ENCODE data around the gene PRAMEF33. TPM values are rescaled to one million over a fixed set of nuclear protein-coding genes. Genes with fewer than 3 reads are reported as not detected.
"Not testable (repeated sequence)": the region's sequence is repeated elsewhere in the genome, so short reads cannot be mapped to it uniquely, and the experiment has no call there.

The PRAMEF33 gene, protein sequence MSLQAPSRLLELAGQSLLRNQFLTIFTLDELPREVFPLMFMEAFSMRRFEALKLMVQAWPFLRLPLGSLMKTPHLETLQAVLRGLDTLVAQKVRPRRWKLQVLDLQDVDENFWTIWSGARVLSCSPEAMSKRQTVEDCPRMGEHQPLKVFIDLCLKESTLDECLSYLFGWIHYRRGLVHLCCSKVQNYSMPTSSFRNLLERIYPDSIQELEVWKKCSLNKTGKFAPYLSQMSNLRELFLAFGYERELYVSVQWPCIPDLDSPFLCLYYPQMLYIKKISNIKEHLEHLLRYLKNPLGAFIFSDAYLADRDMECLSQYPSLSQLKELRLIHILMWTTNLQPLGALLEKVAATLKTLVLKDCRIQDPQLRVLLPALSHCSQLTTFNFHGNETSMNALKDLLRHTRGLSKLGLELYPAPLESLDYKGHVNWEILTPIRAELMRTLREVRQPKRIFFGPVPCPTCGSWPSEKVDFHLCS
- polyA plus RNA-seq (2013) = not detected in 2 replicates

DNA sequence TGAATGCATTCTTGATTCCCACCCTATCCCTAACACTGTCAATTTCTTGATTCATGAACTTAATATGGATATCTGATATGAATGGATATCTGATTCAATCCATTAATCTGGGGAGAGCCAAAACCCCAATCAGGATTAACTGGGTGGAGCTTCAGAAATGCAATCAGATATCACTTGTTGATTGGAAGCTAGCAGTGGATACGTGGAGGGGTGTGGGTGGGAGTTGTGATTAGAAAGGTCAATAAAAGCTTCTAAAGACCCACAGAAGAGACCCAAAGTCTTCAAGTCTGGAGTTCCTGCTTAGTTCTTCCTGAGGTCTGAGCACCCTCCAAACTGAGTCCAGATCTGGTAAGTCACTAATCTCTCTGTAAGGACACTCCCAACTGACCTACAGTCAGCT lies at the start of gene PRAMEF33:
Gene PRAMEF33 (plus strand): TSS at position 301 of the 400 bp plus-strand sequence. CDS start 2,416 bp downstream, outside the sequence.
- not testable (repeated sequence) for H3K27me3 ChIP-seq (ENCODE audit: insufficient read depth, low read length); H3K79me2 ChIP-seq (ENCODE audit: control insufficient read depth, insufficient read depth, low read length, poor library complexity); H2BK12ac ChIP-seq (ENCODE audit: low read length); H4K8ac ChIP-seq (ENCODE audit: low read depth, low read length); H4K12ac ChIP-seq (ENCODE audit: low read depth, low read length); H3K9ac ChIP-seq (ENCODE audit: low read length); H3K9me3 ChIP-seq (ENCODE audit: insufficient read depth, low read depth, low read length); H2AK5ac ChIP-seq (ENCODE audit: low read length); H3K4me2 ChIP-seq (ENCODE audit: low read length); H3K23ac ChIP-seq (ENCODE audit: low read length); H3K14ac ChIP-seq (ENCODE audit: low read length); H2BK120ac ChIP-seq (ENCODE audit: insufficient read depth, low read length, poor library complexity); H4K91ac ChIP-seq (ENCODE audit: low read depth, low read length); H2AFZ ChIP-seq (ENCODE audit: insufficient read depth, low read length, poor library complexity); H3K27ac ChIP-seq (ENCODE audit: low read depth, low read length); H3K4ac ChIP-seq (ENCODE audit: low read depth, low read length); H3K36me3 ChIP-seq (ENCODE audit: control insufficient read depth in 1 of 2, insufficient read depth in 2 of 2, low read length in 2 of 2); H3K4me3 ChIP-seq (ENCODE audit: low read depth, low read length); DNase-seq; H3K79me1 ChIP-seq (ENCODE audit: low read length); H3K4me1 ChIP-seq (ENCODE audit: control insufficient read depth in 1 of 2, insufficient read depth in 2 of 2, low read length in 2 of 2); H3K18ac ChIP-seq (ENCODE audit: low read length); H2BK5ac ChIP-seq (ENCODE audit: low read depth, low read length, poor library complexity)
- WGBS (ENCODE audit: extremely low coverage, insufficient coverage, insufficient read length) = no CpG with 5 or more reads among the region's 1 CpG

DNA sequence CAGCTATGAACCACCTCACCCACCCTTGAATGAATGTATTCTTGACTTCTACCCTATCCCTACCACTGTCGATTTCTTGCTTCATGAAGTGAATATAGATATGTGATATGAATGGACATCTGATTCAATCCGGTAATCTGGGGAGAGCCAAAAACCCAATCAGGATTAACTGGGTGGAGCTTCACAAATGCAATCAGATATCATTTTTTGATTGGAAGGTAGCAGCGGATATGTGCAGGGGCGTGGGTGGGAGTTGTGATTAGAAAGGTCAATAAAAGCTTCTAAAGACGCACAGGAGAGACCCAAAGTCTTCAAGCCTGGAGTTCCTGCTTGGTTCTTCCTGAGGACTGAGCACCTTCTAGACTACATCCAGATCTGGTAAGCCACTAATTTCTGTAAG lies 49.4 kb upstream of the PRAMEF33 start, which contains the start of gene PRAMEF5:
Gene PRAMEF5 (plus strand): TSS at position 301 of the 400 bp plus-strand sequence. CDS start 5,071 bp downstream, outside the sequence.
- H3K79me1 ChIP-seq (ENCODE audit: low read length); H3K79me2 ChIP-seq (ENCODE audit: control insufficient read depth, insufficient read depth, low read length, poor library complexity); H3K4ac ChIP-seq (ENCODE audit: low read depth, low read length); H3K4me1 ChIP-seq (ENCODE audit: control insufficient read depth in 1 of 2, insufficient read depth in 2 of 2, low read length in 2 of 2); H3K4me2 ChIP-seq (ENCODE audit: low read length); H3K4me3 ChIP-seq (ENCODE audit: low read depth, low read length); H3K9ac ChIP-seq (ENCODE audit: low read length); H3K9me3 ChIP-seq (ENCODE audit: insufficient read depth, low read depth, low read length); H3K27ac ChIP-seq (ENCODE audit: low read depth, low read length); H2AK5ac ChIP-seq (ENCODE audit: low read length); H3K36me3 ChIP-seq (ENCODE audit: control insufficient read depth in 1 of 2, insufficient read depth in 2 of 2, low read length in 2 of 2); H4K12ac ChIP-seq (ENCODE audit: low read depth, low read length); H2BK12ac ChIP-seq (ENCODE audit: low read length); H2BK5ac ChIP-seq (ENCODE audit: low read depth, low read length, poor library complexity); DNase-seq; H3K27me3 ChIP-seq (ENCODE audit: insufficient read depth, low read length); H4K8ac ChIP-seq (ENCODE audit: low read depth, low read length); H2AFZ ChIP-seq (ENCODE audit: insufficient read depth, low read length, poor library complexity); H2BK120ac ChIP-seq (ENCODE audit: insufficient read depth, low read length, poor library complexity); H4K91ac ChIP-seq (ENCODE audit: low read depth, low read length); H3K23ac ChIP-seq (ENCODE audit: low read length); H3K14ac ChIP-seq (ENCODE audit: low read length); H3K18ac ChIP-seq (ENCODE audit: low read length): not testable (repeated sequence)
- WGBS (ENCODE audit: extremely low coverage, insufficient coverage, insufficient read length) = no CpG with 5 or more reads among the region's 5 CpGs

DNA sequence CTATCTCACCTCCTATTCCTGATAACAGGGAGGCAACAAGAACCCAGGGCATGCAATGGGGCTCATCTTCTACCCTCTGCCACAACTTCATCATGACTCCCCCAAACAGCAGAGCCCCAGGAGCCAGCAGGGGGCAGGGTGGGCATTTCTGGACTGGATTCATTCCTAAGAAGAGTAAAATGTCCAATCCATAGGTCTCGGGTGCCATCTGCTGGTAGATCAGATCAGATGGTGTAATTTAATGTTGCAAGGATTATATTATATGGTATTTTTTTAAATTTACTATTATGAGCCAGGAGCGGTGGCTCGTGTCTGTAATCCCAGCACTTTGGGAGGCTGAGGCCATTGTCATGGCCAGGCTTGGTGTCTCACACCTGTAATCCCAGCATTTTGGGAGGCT lies 38.2 kb upstream of the PRAMEF33 start:
- not testable (repeated sequence) for H3K4me2 ChIP-seq (ENCODE audit: low read length); H2BK5ac ChIP-seq (ENCODE audit: low read depth, low read length, poor library complexity); H3K79me2 ChIP-seq (ENCODE audit: control insufficient read depth, insufficient read depth, low read length, poor library complexity); H2AFZ ChIP-seq (ENCODE audit: insufficient read depth, low read length, poor library complexity); H3K4ac ChIP-seq (ENCODE audit: low read depth, low read length); H3K18ac ChIP-seq (ENCODE audit: low read length); H4K8ac ChIP-seq (ENCODE audit: low read depth, low read length); H3K9me3 ChIP-seq (ENCODE audit: insufficient read depth, low read depth, low read length); H3K27ac ChIP-seq (ENCODE audit: low read depth, low read length); H3K79me1 ChIP-seq (ENCODE audit: low read length); H3K36me3 ChIP-seq (ENCODE audit: control insufficient read depth in 1 of 2, insufficient read depth in 2 of 2, low read length in 2 of 2); H2BK120ac ChIP-seq (ENCODE audit: insufficient read depth, low read length, poor library complexity); H4K91ac ChIP-seq (ENCODE audit: low read depth, low read length); H3K9ac ChIP-seq (ENCODE audit: low read length); H3K23ac ChIP-seq (ENCODE audit: low read length); H2BK12ac ChIP-seq (ENCODE audit: low read length); DNase-seq; H4K12ac ChIP-seq (ENCODE audit: low read depth, low read length); H3K27me3 ChIP-seq (ENCODE audit: insufficient read depth, low read length); H3K4me1 ChIP-seq (ENCODE audit: control insufficient read depth in 1 of 2, insufficient read depth in 2 of 2, low read length in 2 of 2); H3K4me3 ChIP-seq (ENCODE audit: low read depth, low read length); H3K14ac ChIP-seq (ENCODE audit: low read length); H2AK5ac ChIP-seq (ENCODE audit: low read length)
- WGBS (ENCODE audit: extremely low coverage, insufficient coverage, insufficient read length) = no CpG with 5 or more reads among the region's 3 CpGs

DNA sequence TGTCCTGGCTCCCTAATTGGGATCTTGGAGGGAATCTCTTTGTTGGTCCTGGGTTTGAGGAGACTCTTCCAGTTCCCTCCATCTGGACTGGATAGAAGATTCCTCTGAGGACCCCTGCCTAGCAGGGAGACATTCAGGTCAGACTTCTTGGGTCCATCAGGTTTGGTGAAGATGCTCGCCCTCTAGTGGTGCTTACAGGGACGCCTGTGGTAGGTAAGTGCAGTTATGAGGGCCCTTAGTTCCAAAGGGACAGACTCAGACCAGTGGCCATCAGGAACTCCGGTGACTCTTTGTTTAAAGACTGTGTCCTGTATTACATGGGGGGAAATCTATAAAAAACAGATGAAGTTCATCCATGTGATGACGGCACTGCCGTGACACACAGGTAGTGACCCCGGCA lies 26.3 kb upstream of the PRAMEF33 start:
- H3K9me3 ChIP-seq (ENCODE audit: insufficient read depth, low read depth, low read length); H3K79me1 ChIP-seq (ENCODE audit: low read length); H3K27ac ChIP-seq (ENCODE audit: low read depth, low read length); H2BK12ac ChIP-seq (ENCODE audit: low read length); H3K9ac ChIP-seq (ENCODE audit: low read length); H3K27me3 ChIP-seq (ENCODE audit: insufficient read depth, low read length); H2AFZ ChIP-seq (ENCODE audit: insufficient read depth, low read length, poor library complexity); H4K91ac ChIP-seq (ENCODE audit: low read depth, low read length); H3K14ac ChIP-seq (ENCODE audit: low read length); H3K36me3 ChIP-seq (ENCODE audit: control insufficient read depth in 1 of 2, insufficient read depth in 2 of 2, low read length in 2 of 2); H2BK5ac ChIP-seq (ENCODE audit: low read depth, low read length, poor library complexity); H4K8ac ChIP-seq (ENCODE audit: low read depth, low read length); H3K4me1 ChIP-seq (ENCODE audit: control insufficient read depth in 1 of 2, insufficient read depth in 2 of 2, low read length in 2 of 2); H2AK5ac ChIP-seq (ENCODE audit: low read length); H3K4ac ChIP-seq (ENCODE audit: low read depth, low read length); H3K79me2 ChIP-seq (ENCODE audit: control insufficient read depth, insufficient read depth, low read length, poor library complexity); H3K23ac ChIP-seq (ENCODE audit: low read length); H4K12ac ChIP-seq (ENCODE audit: low read depth, low read length); H3K4me2 ChIP-seq (ENCODE audit: low read length); H3K18ac ChIP-seq (ENCODE audit: low read length); H3K4me3 ChIP-seq (ENCODE audit: low read depth, low read length); H2BK120ac ChIP-seq (ENCODE audit: insufficient read depth, low read length, poor library complexity): not testable (repeated sequence)
- no CpG with 5 or more reads among the region's 6 CpGs for WGBS (ENCODE audit: extremely low coverage, insufficient coverage, insufficient read length)
- peak in 1 of 2 donors; percentile 3 for DNase-seq

Measured in trophoblast cell (in vitro differentiated cells and primary cell).